Panc1 (cell line): Measurements from ENCODE around the gene ARID5B. TPM values are rescaled to one million over a fixed set of nuclear protein-coding genes. Genes with fewer than 3 reads are reported as not detected.
A peak's percentile ranks its signal among the peaks of the same experiment; 100 is the strongest.

ENCODE experiments used
- ATAC-seq: fragments of 200-7000 bp; cut with Tn5 transposase; 2 replicates; pipeline ENCODE4 v1.9.1; 2020; ENCODE audit warnings: mild to moderate bottlenecking, moderate library complexity
- BruUV-seq: library from RNA; stranded (reverse); fragments of 400-500 nt; replicated peaks from 2 replicates; lab custom pipeline; 2021; lab: Mats Ljungman, UMichigan
- CTCF ChIA-PET: fragments of 300-600 bp; sonication (Branson Sonifier 250); formaldehyde crosslinking; loops from one replicate; lab custom pipeline; 2022; ENCODE audit warnings: antibody characterized with exemption; lab: Charles Lee
- POLR2A ChIA-PET: fragments of 300-600 bp; sonication (Branson Sonifier 250); formaldehyde crosslinking; loops from one replicate; lab custom pipeline; 2022; ENCODE audit warnings: antibody characterized with exemption; lab: Charles Lee
- DNase-seq: peaks from one replicate; pipeline ENCODE4 v3.0.0-alpha.2; 2010; ENCODE audit warnings: low read depth, low spot score
- H3K27ac ChIP-seq: 2 replicates; pipeline ENCODE4 v1.5.1; 2011; ENCODE audit warnings: mild to moderate bottlenecking, low read length, inconsistent platforms
- H3K27me3 ChIP-seq: fragments of 200-500 bp; sonication (Bioruptor generic); 2 replicates; pipeline ENCODE4 v1.6.0; 2014; ENCODE audit warnings: low read length, inconsistent platforms; ENCODE audit not compliant: control insufficient read depth, insufficient read depth
- H3K36me3 ChIP-seq: fragments of 200-500 bp; sonication (Bioruptor generic); 2 replicates; pipeline ENCODE4 v1.5.1; 2014; ENCODE audit warnings: inconsistent platforms, mild to moderate bottlenecking, low read length, moderate library complexity; ENCODE audit not compliant: control insufficient read depth, insufficient read depth
- H3K4me1 ChIP-seq: 2 replicates; pipeline ENCODE4 v1.5.1; 2011; ENCODE audit warnings: inconsistent platforms, mild to moderate bottlenecking, low read length, moderate library complexity; ENCODE audit not compliant: control insufficient read depth, insufficient read depth
- H3K4me3 ChIP-seq, 2 experiments: 2 replicates each; pipeline ENCODE4 v1.5.1; 2011 to 2012; ENCODE audit warnings: low read depth in 2 of 2, low read length in 2 of 2, mild to moderate bottlenecking in 2 of 2, inconsistent platforms in 1 of 2, moderate library complexity in 1 of 2
- H3K9me3 ChIP-seq: fragments of 200-500 bp; sonication (Bioruptor generic); 2 replicates; pipeline ENCODE4 v1.5.1; 2014; ENCODE audit warnings: low read depth, mild to moderate bottlenecking, inconsistent platforms, low read length, moderate library complexity; ENCODE audit not compliant: control insufficient read depth, insufficient read depth
- POLR2AphosphoS5 ChIP-seq: IDR thresholded peaks from 2 replicates; pipeline ENCODE4 v1.6.1; 2012; ENCODE audit warnings: mild to moderate bottlenecking, low read depth, low read length, moderate library complexity
- REST ChIP-seq, 2 experiments: IDR thresholded peaks; 2 replicates each; pipeline ENCODE4 v1.6.1; 2011 to 2012; ENCODE audit warnings: low read depth in 2 of 2, control low read depth in 1 of 2, low read length in 1 of 2, mild to moderate bottlenecking in 1 of 2, moderate library complexity in 1 of 2; ENCODE audit not compliant: insufficient read depth in 1 of 2
- SIN3A ChIP-seq: IDR thresholded peaks from 2 replicates; pipeline ENCODE4 v1.6.1; 2012; ENCODE audit warnings: low read depth, mild to moderate bottlenecking, low read length, moderate library complexity, borderline replicate concordance; ENCODE audit not compliant: insufficient read depth
- TCF7L2 ChIP-seq: IDR thresholded peaks from 2 replicates; pipeline ENCODE4 v1.6.1; 2011; ENCODE audit warnings: mild to moderate bottlenecking, low read depth, low read length, inconsistent platforms
- in situ Hi-C: cut with HindIII; loops from 2 replicates; pipeline ENCODE4 v1.10.0; 2016; ENCODE audit warnings: low sequenced_read_pairs, low pct_unique_long_range_greater_than_20kb
- intact Hi-C: fragments of 100-400 bp; cut with micrococcal nuclease; formaldehyde crosslinking; loops from one replicate; pipeline ENCODE4 v1.10.0; 2022; ENCODE audit not compliant: unreplicated experiment
- total RNA-seq: library from RNA; stranded (reverse); gene quantifications from one replicate; pipeline ENCODE4 v1.2.1, GENCODE V29; 2021; ENCODE audit not compliant: unreplicated experiment
- TF ChIP-seq, protein P1 (sequence below): fragments of 450-650 bp; IDR thresholded peaks from 2 replicates; pipeline ENCODE4 v1.5.1; 2017; ENCODE audit warnings: mild to moderate bottlenecking

Gene ARID5B
- total RNA-seq, 1 experiment from 2014 or later, result 22.7 TPM

DNA sequence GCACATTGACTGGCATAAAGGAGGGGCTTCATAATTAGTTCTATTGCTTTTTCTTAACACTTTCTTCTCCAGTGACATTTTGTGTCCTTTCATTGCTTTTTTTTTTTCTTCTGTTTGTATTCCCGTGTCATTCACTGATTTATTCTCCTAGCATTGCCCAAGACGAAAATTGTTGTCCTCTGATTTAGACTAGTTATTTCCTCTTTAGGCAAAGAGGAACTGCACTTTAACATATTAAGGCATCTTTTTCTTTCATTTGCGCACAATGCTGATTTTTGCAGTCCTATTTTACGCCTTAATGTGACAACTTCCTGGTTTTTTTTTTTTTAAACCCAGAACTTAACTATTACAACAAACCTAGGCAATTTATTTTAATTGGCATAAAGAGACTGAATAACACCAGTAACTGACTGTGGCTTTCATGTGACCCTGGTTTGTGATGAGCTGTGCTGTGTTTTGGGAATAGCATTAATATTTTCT, 39.7 kb downstream of the ARID5B start:
- intact Hi-C loops, result no loop called here
- BruUV-seq, result TSS peak; percentile 12

DNA sequence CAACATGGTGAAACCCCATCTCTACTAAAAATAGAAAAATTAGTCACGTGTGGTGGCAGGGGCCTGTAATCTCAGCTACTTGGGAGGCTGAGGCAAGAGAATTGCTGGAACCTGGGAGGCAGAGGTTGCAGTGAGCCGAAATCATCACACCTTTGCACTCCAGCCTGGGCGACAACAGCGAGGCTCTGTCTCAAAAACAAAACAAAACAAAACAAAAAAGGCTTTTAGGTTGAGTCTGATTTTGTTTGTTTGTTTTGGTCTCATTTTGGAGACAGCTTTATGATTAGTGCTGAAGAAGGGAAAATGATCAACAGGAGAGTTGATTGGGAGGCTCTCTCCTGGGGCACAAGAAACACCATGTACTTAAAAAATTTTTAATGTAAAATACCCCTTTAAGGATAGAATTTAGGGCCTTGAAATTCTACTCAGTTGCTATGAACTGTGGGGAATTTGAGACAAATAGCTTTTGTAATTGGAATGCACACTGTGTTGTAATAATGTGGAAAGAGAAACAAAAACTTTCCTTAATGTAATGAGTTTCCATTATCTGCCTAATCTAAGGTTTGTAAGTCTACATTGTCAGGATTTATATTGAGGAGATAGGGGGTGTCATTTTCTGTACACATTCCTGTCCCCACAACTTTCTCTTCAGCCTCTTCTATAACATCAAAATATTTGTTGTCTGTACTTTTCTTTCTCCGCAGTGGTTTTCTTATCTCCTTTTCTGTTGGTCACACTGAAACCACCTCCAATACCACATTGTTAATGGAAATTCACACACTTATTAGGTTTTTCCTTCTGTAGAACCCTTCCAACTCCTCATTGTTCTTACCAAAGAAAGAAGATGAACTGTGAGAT, 41.3 kb downstream of the ARID5B start:
- peak overlapping the region; percentile 8 to 14; a peak in 2 of 4 replicates for H3K4me3 ChIP-seq
- peak overlapping the region; percentile 88 for H3K27ac ChIP-seq
- DNase-seq, result no peak
- no peak; the same call in 1 of the 2 replicates for ATAC-seq
- no peaks in the 10 kb centered on the region; the same call in 1 of the 2 replicates for H3K36me3 ChIP-seq
- no peaks in the 10 kb centered on the region for H3K27me3 ChIP-seq
- intact Hi-C loops (no loop called here), in situ Hi-C loops (no loop called here)
- TF ChIP-seq POLR2AphosphoS5 (no peak), TCF7L2 (no peak), REST (IDR thresholded peaks at IDR 0.05; ENCODE audit: insufficient read depth in 1 of 2, low read depth in 2 of 2, low read length in 1 of 2) (no peak), SIN3A (no peak)
- TF ChIP-seq, protein P1, sequence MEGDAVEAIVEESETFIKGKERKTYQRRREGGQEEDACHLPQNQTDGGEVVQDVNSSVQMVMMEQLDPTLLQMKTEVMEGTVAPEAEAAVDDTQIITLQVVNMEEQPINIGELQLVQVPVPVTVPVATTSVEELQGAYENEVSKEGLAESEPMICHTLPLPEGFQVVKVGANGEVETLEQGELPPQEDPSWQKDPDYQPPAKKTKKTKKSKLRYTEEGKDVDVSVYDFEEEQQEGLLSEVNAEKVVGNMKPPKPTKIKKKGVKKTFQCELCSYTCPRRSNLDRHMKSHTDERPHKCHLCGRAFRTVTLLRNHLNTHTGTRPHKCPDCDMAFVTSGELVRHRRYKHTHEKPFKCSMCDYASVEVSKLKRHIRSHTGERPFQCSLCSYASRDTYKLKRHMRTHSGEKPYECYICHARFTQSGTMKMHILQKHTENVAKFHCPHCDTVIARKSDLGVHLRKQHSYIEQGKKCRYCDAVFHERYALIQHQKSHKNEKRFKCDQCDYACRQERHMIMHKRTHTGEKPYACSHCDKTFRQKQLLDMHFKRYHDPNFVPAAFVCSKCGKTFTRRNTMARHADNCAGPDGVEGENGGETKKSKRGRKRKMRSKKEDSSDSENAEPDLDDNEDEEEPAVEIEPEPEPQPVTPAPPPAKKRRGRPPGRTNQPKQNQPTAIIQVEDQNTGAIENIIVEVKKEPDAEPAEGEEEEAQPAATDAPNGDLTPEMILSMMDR, result no peak
- ChIA-PET CTCF (interaction anchor here (0.7 kb wide), 2 partner anchors 23 to 181 kb away, joined by 3 to 10 read pairs; no protein-coding TSS in a partner anchor), POLR2A (interaction anchor here (0.7 kb wide), 1 partner anchor 1190 kb away, joined by 3 read pairs; the partner anchor contains the start of gene NRBF2)
- no TSS peak for BruUV-seq
- H3K9me3 ChIP-seq, result no peaks in the 10 kb centered on the region
- H3K4me1 ChIP-seq, result peaks cover 68% of the 10 kb centered on the region

More for the DNA sequence above, 39.7 kb downstream of the ARID5B start:
- H3K27me3 ChIP-seq, result no peaks in the 10 kb centered on the region
- peak overlapping the region; percentile 88 for H3K27ac ChIP-seq
- no peak for DNase-seq
- ChIA-PET CTCF (no interaction called here), POLR2A (no interaction called here)
- no peaks in the 10 kb centered on the region for H3K9me3 ChIP-seq
- H3K4me1 ChIP-seq, result peaks cover 81% of the 10 kb centered on the region
- no peak overlapping the region for H3K4me3 ChIP-seq
- in situ Hi-C loops, result no loop called here
- no peak for ATAC-seq
- H3K36me3 ChIP-seq, result no peaks in the 10 kb centered on the region; the same call in 1 of the 2 replicates
- TF ChIP-seq, protein P1, result no peak
- TF ChIP-seq POLR2AphosphoS5 (no peak), REST (IDR thresholded peaks at IDR 0.05; ENCODE audit: insufficient read depth in 1 of 2, low read depth in 2 of 2, low read length in 1 of 2) (no peak), SIN3A (no peak), TCF7L2 (no peak)
